HG03135 (cell line): ENCODE data around the gene RPS19.
"Not testable (repeated sequence)": the region's sequence is repeated elsewhere in the genome, so short reads cannot be mapped to it uniquely, and the experiment has no call there.

Source experiments
- ATAC-seq: cut with Tn5 transposase; IDR thresholded peaks from one replicate; pipeline ENCODE4 v1.9.1; 2021; ENCODE audit warnings: mild to moderate bottlenecking, moderate library complexity; ENCODE audit not compliant: unreplicated experiment

RPS19 gene

GRCh38 chr19:41859213-41859617 lies 840 bp upstream of the RPS19 start:
- ATAC-seq = no peak

GRCh38 chr19:41860419-41861115 lies 512 bp downstream of the RPS19 start:
- ATAC-seq = no peak

- no peak for ATAC-seq
These were observed 1.2 kb downstream of the RPS19 start for GRCh38 chr19:41861116-41861768.

GRCh38 chr19:41861846-41862245 lies 1.8 kb downstream of the RPS19 start:
- no peak for ATAC-seq

GRCh38 chr19:41862445-41862986 lies 2.5 kb downstream of the RPS19 start:
- ATAC-seq = no peak

- ATAC-seq = no peak
These were observed 3.3 kb downstream of the RPS19 start for GRCh38 chr19:41863209-41863931.

GRCh38 chr19:41864374-41864773 lies 4.3 kb downstream of the RPS19 start:
- no peak for ATAC-seq

- ATAC-seq = no peak
These were observed 6.2 kb downstream of the RPS19 start for GRCh38 chr19:41866284-41866683.

GRCh38 chr19:41868120-41868988 lies 8.3 kb downstream of the RPS19 start:
- ATAC-seq = no peak

- ATAC-seq = no peak
These were observed 8.9 kb downstream of the RPS19 start for GRCh38 chr19:41868989-41869300.

- no peak for ATAC-seq
These were observed 9.4 kb downstream of the RPS19 start for GRCh38 chr19:41869374-41869955.

GRCh38 chr19:41870401-41870873 lies 10.4 kb downstream of the RPS19 start:
- ATAC-seq = no peak

GRCh38 chr19:41871573-41872383 lies 11.7 kb downstream of the RPS19 start:
- ATAC-seq = peak; percentile 43

- ATAC-seq = no peak
These were observed 12.3 kb downstream of the RPS19 start for GRCh38 chr19:41872384-41872774.

- ATAC-seq = no peak
These were observed 13.0 kb downstream of the RPS19 start for GRCh38 chr19:41872775-41873647.

GRCh38 chr19:41875973-41876372 lies 15.9 kb downstream of the RPS19 start:
- ATAC-seq = not testable (repeated sequence)

GRCh38 chr19:41876847-41877832 lies 17.1 kb downstream of the RPS19 start, which contains the start of gene CD79A:
CD79A (plus strand) TSS chr19:41877279; CDS start chr19:41877305, 26 bp downstream.
- ATAC-seq = peak; percentile 60
